ENCODE results near the gene COX5B.
A peak's percentile ranks its signal among the peaks of the same experiment; 100 is the strongest.
"Not testable (repeated sequence)": the region's sequence is repeated elsewhere in the genome, so short reads cannot be mapped to it uniquely, and the experiment has no call there.

The COX5B gene

GRCh38 chr2:97626049-97626430 is 19.8 kb upstream of the COX5B start:
- in situ Hi-C loops (cut with HindIII; ENCODE audit: low sequenced_read_pairs); H3K4me3 ChIP-seq (ENCODE audit: low read depth, low read length); DNase-seq (ENCODE audit: low read depth, low spot score): not testable (repeated sequence)

GRCh38 chr2:97644023-97644717 is 1.7 kb upstream of the COX5B start:
- in situ Hi-C loops (cut with HindIII; ENCODE audit: low sequenced_read_pairs): no loop called here
- TF ChIP-seq CTCF (IDR thresholded peaks at IDR 0.05; ENCODE audit: low read depth, low read length): no peak
- no peak overlapping the region for H3K4me3 ChIP-seq (ENCODE audit: low read depth, low read length)
- DNase-seq (ENCODE audit: low read depth, low spot score): no peak

- peak; percentile 20 for DNase-seq (ENCODE audit: low read depth, low spot score)
- H3K4me3 ChIP-seq (ENCODE audit: low read depth, low read length): peak overlapping the region; percentile 88
- in situ Hi-C loops (cut with HindIII; ENCODE audit: low sequenced_read_pairs): no loop called here
- no peak for TF ChIP-seq CTCF (IDR thresholded peaks at IDR 0.05; ENCODE audit: low read depth, low read length)
Observed at GRCh38 chr2:97645112-97645694, 659 bp upstream of the COX5B start.

- in situ Hi-C loops (cut with HindIII; ENCODE audit: low sequenced_read_pairs): no loop called here
- TF ChIP-seq CTCF (IDR thresholded peaks at IDR 0.05; ENCODE audit: low read depth, low read length): no peak
- DNase-seq (ENCODE audit: low read depth, low spot score): no peak
- H3K4me3 ChIP-seq (ENCODE audit: low read depth, low read length): peak overlapping the region; percentile 88
Observed at GRCh38 chr2:97646977-97647376, 1.1 kb downstream of the COX5B start.

- TF ChIP-seq CTCF (IDR thresholded peaks at IDR 0.05; ENCODE audit: low read depth, low read length): no peak
- in situ Hi-C loops (cut with HindIII; ENCODE audit: low sequenced_read_pairs): no loop called here
- DNase-seq (ENCODE audit: low read depth, low spot score): no peak
- H3K4me3 ChIP-seq (ENCODE audit: low read depth, low read length): no peak overlapping the region
Observed at GRCh38 chr2:97651114-97651513, 5.3 kb downstream of the COX5B start.

- TF ChIP-seq CTCF (IDR thresholded peaks at IDR 0.05; ENCODE audit: low read depth, low read length): no peak
- DNase-seq (ENCODE audit: low read depth, low spot score): no peak
- in situ Hi-C loops (cut with HindIII; ENCODE audit: low sequenced_read_pairs): no loop called here
- no peak overlapping the region for H3K4me3 ChIP-seq (ENCODE audit: low read depth, low read length)
Observed at GRCh38 chr2:97653473-97653872, 7.6 kb downstream of the COX5B start.

- in situ Hi-C loops (cut with HindIII; ENCODE audit: low sequenced_read_pairs): no loop called here
- H3K4me3 ChIP-seq (ENCODE audit: low read depth, low read length): no peak overlapping the region
- no peak for TF ChIP-seq CTCF (IDR thresholded peaks at IDR 0.05; ENCODE audit: low read depth, low read length)
- DNase-seq (ENCODE audit: low read depth, low spot score): no peak
Observed at GRCh38 chr2:97653874-97654273, 8.0 kb downstream of the COX5B start.

All from astrocyte of the spinal cord (primary cell).